GM12878 (cell line): ENCODE data around the gene NLRC5. TPM values are rescaled to one million over a fixed set of nuclear protein-coding genes. Genes with fewer than 3 reads are reported as not detected.

Experiments used
- ATAC-seq: fragments of 200-7000 bp; cut with Tn5 transposase; 3 replicates; pipeline ENCODE4 v1.9.1; 2020; ENCODE audit warnings: mild to moderate bottlenecking, moderate library complexity
- BruUV-seq: library from RNA; stranded (reverse); fragments of 400-500 nt; replicated peaks from 2 replicates; lab custom pipeline; 2021; lab: Mats Ljungman, UMichigan
- CTCF ChIA-PET: fragments of 300-600 bp; sonication (Branson Sonifier 250); formaldehyde crosslinking; extraction: SDS; loops from one replicate; lab custom pipeline; 2021; ENCODE audit warnings: inconsistent platforms; lab: Yijun Ruan, JAX
- POLR2A ChIA-PET: fragments of 350-600 bp; formaldehyde crosslinking; extraction: SDS; loops from one replicate; lab custom pipeline; 2021; ENCODE audit warnings: inconsistent platforms; lab: Charles Lee
- RAD21 ChIA-PET: fragments of 300-600 bp; sonication (Branson Sonifier 250); formaldehyde crosslinking; loops from one replicate; lab custom pipeline; 2023; ENCODE audit warnings: antibody characterized with exemption; ENCODE audit not compliant: unreplicated experiment; lab: Charles Lee
- SMC1A ChIA-PET: fragments of 300-600 bp; sonication (Branson Sonifier 250); formaldehyde crosslinking; loops from one replicate; lab custom pipeline; 2023; ENCODE audit not compliant: unreplicated experiment, uncharacterized antibody; lab: Charles Lee
- DNase-seq: peaks from one replicate; pipeline ENCODE4 v3.0.0-alpha.2; 2011; ENCODE audit warnings: low read depth, low spot score
- FAIRE-seq: peaks from 3 replicates; lab custom pipeline; 2011; peaks lifted over from hg19 to GRCh38; lab: Jason Lieb, UNC
- H2AFZ ChIP-seq: 2 replicates; pipeline ENCODE4 v1.6.0; 2011; ENCODE audit warnings: low read depth, low read length, control low read depth; ENCODE audit not compliant: control insufficient read depth
- H3K27ac ChIP-seq: 2 replicates; pipeline ENCODE4 v1.5.1; 2011; ENCODE audit warnings: control low read depth; ENCODE audit not compliant: control insufficient read depth, insufficient read depth
- H3K27me3 ChIP-seq, 2 experiments: replicated peaks in 1 of 2; 2 replicates each; pipeline versions ENCODE4 v1.6.0 to v1.6.1; 2011; ENCODE audit warnings: low read length in 1 of 2; ENCODE audit not compliant: control insufficient read depth in 2 of 2, insufficient read depth in 2 of 2
- H3K36me3 ChIP-seq, 2 experiments: 2 replicates each; pipeline ENCODE4 v1.5.1; 2011; ENCODE audit warnings: low read length in 1 of 2; ENCODE audit not compliant: control insufficient read depth in 2 of 2, insufficient read depth in 2 of 2
- H3K4me1 ChIP-seq: 2 replicates; pipeline ENCODE4 v1.6.1; 2011; ENCODE audit warnings: mild to moderate bottlenecking, low read length, moderate library complexity, mixed read lengths; ENCODE audit not compliant: control insufficient read depth, insufficient read depth
- H3K4me2 ChIP-seq: 2 replicates; pipeline ENCODE4 v1.6.0; 2011; ENCODE audit warnings: control low read depth; ENCODE audit not compliant: control insufficient read depth, insufficient read depth
- H3K4me3 ChIP-seq: fragments of 200-600 bp; sonication (generic); 2 replicates; pipeline ENCODE4 v1.5.1; 2016
- H3K79me2 ChIP-seq: 2 replicates; pipeline ENCODE4 v1.6.0; 2011; ENCODE audit warnings: low read length; ENCODE audit not compliant: control insufficient read depth, insufficient read depth
- H3K9ac ChIP-seq: 2 replicates; pipeline ENCODE4 v1.8.0; 2011; ENCODE audit warnings: low read length, control low read depth, mixed read lengths; ENCODE audit not compliant: control insufficient read depth, insufficient read depth
- H3K9me3 ChIP-seq: replicated peaks from 3 replicates; pipeline ENCODE4 v1.5.1; 2011; ENCODE audit warnings: mild to moderate bottlenecking, low read length; ENCODE audit not compliant: control insufficient read depth, insufficient read depth
- H4K20me1 ChIP-seq: 2 replicates; pipeline ENCODE4 v1.6.0; 2011; ENCODE audit not compliant: control insufficient read depth, insufficient read depth
- CBX5 ChIP-seq: sonication (generic); IDR thresholded peaks from 2 replicates; pipeline ENCODE4 v1.6.1; 2016; ENCODE audit warnings: low read depth, moderate library complexity, mild to moderate bottlenecking, inconsistent platforms
- CREB1 ChIP-seq: IDR thresholded peaks from 2 replicates; pipeline ENCODE4 v1.6.1; 2012; ENCODE audit warnings: low read depth, mild to moderate bottlenecking, inconsistent platforms
- ELK1 ChIP-seq: IDR thresholded peaks from 2 replicates; pipeline ENCODE4 v1.6.1; 2012; ENCODE audit warnings: low read depth, low read length, improper control_type of control experiment
- KDM1A ChIP-seq: fragments of 200-600 bp; sonication (generic); IDR thresholded peaks from 2 replicates; pipeline ENCODE4 v1.6.1; 2016; ENCODE audit warnings: borderline replicate concordance
- NFXL1 ChIP-seq: fragments of 450-650 bp; IDR thresholded peaks from 2 replicates; pipeline ENCODE4 v1.6.1; 2017; ENCODE audit warnings: antibody characterized with exemption, mild to moderate bottlenecking, borderline replicate concordance
- PML ChIP-seq: IDR thresholded peaks from 2 replicates; pipeline ENCODE4 v1.6.1; 2012; ENCODE audit warnings: low read length, inconsistent platforms
- POLR2AphosphoS5 ChIP-seq: IDR thresholded peaks from 2 replicates; pipeline ENCODE4 v1.6.1; 2011; ENCODE audit warnings: mild to moderate bottlenecking, low read length, inconsistent platforms
- SIN3A ChIP-seq: IDR thresholded peaks from 2 replicates; pipeline ENCODE4 v1.6.1; 2012; ENCODE audit warnings: low read depth, low read length, improper control_type of control experiment
- SMC3 ChIP-seq: IDR thresholded peaks from 2 replicates; pipeline ENCODE4 v1.6.1; 2011; ENCODE audit warnings: low read length, improper control_type of control experiment, borderline replicate concordance
- SREBF2 ChIP-seq: IDR thresholded peaks from 2 replicates; pipeline ENCODE4 v1.6.1; 2012; ENCODE audit warnings: mild to moderate bottlenecking, low read length
- TAF1 ChIP-seq: IDR thresholded peaks from 2 replicates; pipeline ENCODE4 v1.6.1; 2011; ENCODE audit warnings: mild to moderate bottlenecking, low read depth, low read length, borderline replicate concordance
- ZBTB40 ChIP-seq: fragments of 450-650 bp; IDR thresholded peaks from 2 replicates; pipeline ENCODE4 v1.6.1; 2016; ENCODE audit warnings: mild to moderate bottlenecking, moderate library complexity, borderline replicate concordance
- WGBS: methylation state at CpG from one replicate; pipeline ENCODE4 v1.1.6; 2016; ENCODE audit warnings: low lambda C conversion rate; ENCODE audit not compliant: insufficient replicate concordance, insufficient coverage; ENCODE audit errors: missing lambda C conversion rate; 5-methylcytosine and 5-hydroxymethylcytosine counted together
- in situ Hi-C: fragments of 300-500 bp; cut with MboI; formaldehyde crosslinking; loops from 9 replicates; pipeline ENCODE4 v1.14.3; 2018; ENCODE audit warnings: mixed read lengths
- intact Hi-C: fragments of 100-400 bp; cut with micrococcal nuclease; formaldehyde crosslinking; loops from one replicate; pipeline ENCODE4 v1.14.2; 2022; ENCODE audit not compliant: unreplicated experiment
- polyA plus RNA-seq, 11 experiments: library from polyadenylated mRNA; depleted of rRNA in 4 of 11; unstranded in 6 of 11; stranded (reverse) in 5 of 11; fragments of >200 nt; fragmentation: Nextera tagmentation in 4 of 11; fragmentation: Illumina TruSeq in 1 of 11; extraction: Ambion mirVana in 4 of 11; extraction: Trizol in 1 of 11; gene quantifications; 1 replicate in 1 of 11; 2 replicates in 10 of 11; pipeline versions ENCODE4 v1.2.1 to v1.2.3, GENCODE V29; 2011 to 2016; ENCODE audit warnings: inconsistent platforms in 2 of 11, missing spikeins in 2 of 11, low read depth in 1 of 11
- total RNA-seq, 4 experiments: library from RNA; depleted of rRNA in 3 of 4; stranded (reverse); fragments of >200 nt in 3 of 4; fragmentation: Illumina TruSeq in 1 of 4; extraction: Trizol in 1 of 4; gene quantifications; 2 replicates each; pipeline versions ENCODE4 v1.2.1 to v1.2.3, GENCODE V29; 2013 to 2021

NLRC5 gene
- total and polyA plus RNA-seq, 10 of the 15 experiments (the other 5 are each of a cell fraction or from before 2014, with no cell fraction given), result 13.1 to 105 (median 57.3) TPM

GRCh38 chr16:57043248-57043647 lies 53.9 kb downstream of the NLRC5 start (continued):
- TF ChIP-seq CREB1, result no peak
- no peak for TF ChIP-seq SREBF2
- no peak for TF ChIP-seq SIN3A
- TF ChIP-seq TAF1, result no peak
- no peak for TF ChIP-seq PML

GRCh38 chr16:57044931-57045693 lies 55.8 kb downstream of the NLRC5 start:
- FAIRE-seq (no peak), DNase-seq (no peak), ATAC-seq (peak; percentile 0; the same call in 1 of the 3 replicates)
- no TSS peak for BruUV-seq
- Histone ChIP-seq H2AFZ (peak overlapping the region; percentile 26), H3K4me1 (peaks cover 92% of the 10 kb centered on the region), H3K79me2 (peaks cover 1% of the 10 kb centered on the region; the same call in 1 of the 2 replicates), H3K9ac (peak overlapping the region; percentile 37), H4K20me1 (no peaks in the 10 kb centered on the region), H3K4me3 (no peak overlapping the region), H3K36me3 (peaks cover 1 to 18% of the 10 kb centered on the region in 2 experiments; a peak in 3 of 4 replicates), H3K4me2 (peak overlapping the region; percentile 73), H3K27ac (peak overlapping the region; percentile 76), H3K27me3 (no peaks in the 10 kb centered on the region), H3K9me3 (no peaks in the 10 kb centered on the region; the same call in 2 of the 3 replicates)
- SMC1A ChIA-PET, result interaction anchor here (0.9 to 3.7 kb wide), 18 partner anchors 12 to 187 kb away, joined by 3 to 111 read pairs (median 5); partner anchors contain the start of genes CETP and NLRC5
- 18% methylated on average over 12 of the region's 12 CpGs for WGBS
- intact Hi-C loops, result loop anchor here (1.0 to 5.0 kb wide), 3 partner anchors 43 to 183 kb away; no protein-coding TSS in a partner anchor
- RAD21 ChIA-PET, result interaction anchor here (0.5 to 4.0 kb wide), 23 partner anchors 12 to 347 kb away, joined by 3 to 115 read pairs (median 4); partner anchors contain the start of genes NLRC5, PSME3IP1 and RSPRY1
- in situ Hi-C loops, result loop anchor here (5.0 kb wide), 2 partner anchors 73 to 178 kb away; partner anchors contain the start of gene SLC12A3
- CTCF ChIA-PET, result interaction anchor here (0.6 to 3.7 kb wide), 31 partner anchors 8 to 252 kb away, joined by 3 to 212 read pairs (median 6); partner anchors contain the start of genes CETP and NLRC5
- POLR2A ChIA-PET, result interaction anchor here (0.6 to 3.9 kb wide), 10 partner anchors 35 to 101 kb away, joined by 3 to 21 read pairs (median 6); partner anchors contain the start of gene NLRC5
- TF ChIP-seq SMC3 (no peak), ZBTB40 (peak; percentile 28; the same call in 1 of the 2 replicates), KDM1A (no peak), ELK1 (peak; percentile 25; the same call in 1 of the 2 replicates), POLR2AphosphoS5 (0 out of 2 replicates have a peak, but pooled peaks have one; percentile 20), NFXL1 (no peak), CBX5 (no peak)
